NCI-H2107 treated with DMSO at 0.1 percent for 48 hours (cell line): ENCODE data around the gene STK32B.
"Not testable (repeated sequence)": the region's sequence is repeated elsewhere in the genome, so short reads cannot be mapped to it uniquely, and the experiment has no call there.

Experiments used
- DNase-seq: peaks from one replicate; lab custom pipeline; 2025; ENCODE audit not compliant: unreplicated experiment; lab: John Stamatoyannopoulos, UW

The STK32B gene

DNA sequence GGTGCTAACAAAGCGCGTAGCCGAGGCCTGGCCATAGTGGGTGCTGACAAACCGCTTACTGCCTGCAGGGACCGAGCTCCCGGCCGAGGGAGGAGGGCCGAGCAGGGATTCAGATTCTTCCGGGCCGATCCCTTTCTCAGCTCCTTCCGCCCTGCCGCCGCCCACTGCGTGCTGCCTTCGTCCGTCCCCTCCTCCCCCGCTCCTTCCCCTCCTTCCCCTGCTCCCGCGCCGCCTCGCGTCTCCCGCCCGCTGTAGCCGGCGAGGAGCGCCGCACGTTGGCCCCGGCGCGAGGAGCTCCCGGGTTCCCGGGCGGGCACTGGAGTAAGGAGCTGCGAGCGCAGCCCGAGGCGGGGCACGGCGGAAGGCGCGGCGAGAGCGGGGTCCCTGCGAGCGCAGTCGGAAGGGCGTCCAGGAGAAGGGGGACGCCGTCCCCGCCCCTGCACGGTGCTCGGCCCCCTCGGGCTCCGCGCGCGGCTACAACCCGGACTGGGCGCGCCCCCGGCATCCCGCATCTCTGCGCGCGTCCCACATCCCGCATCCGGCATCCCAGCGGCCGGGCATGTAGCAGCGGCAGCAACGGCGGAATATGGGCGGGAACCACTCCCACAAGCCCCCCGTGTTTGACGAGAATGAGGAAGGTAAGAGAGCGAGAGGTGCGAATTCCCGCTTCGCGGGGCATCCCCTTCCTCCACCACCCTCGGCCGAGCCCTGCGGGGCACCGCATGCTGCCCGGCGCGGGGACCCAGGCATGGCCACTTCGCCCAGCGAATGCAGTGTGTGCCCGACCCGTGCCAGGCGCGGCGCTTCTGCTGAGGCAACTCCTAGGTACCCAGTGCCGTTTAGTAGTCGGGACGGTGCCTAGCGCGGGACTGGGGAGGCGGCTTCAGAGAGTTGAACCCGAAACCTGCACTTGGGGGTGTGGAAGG lies at the start of gene STK32B:
STK32B (plus strand) TSS at position 203 of the 926 bp plus-strand sequence.
- no peak for DNase-seq

DNA sequence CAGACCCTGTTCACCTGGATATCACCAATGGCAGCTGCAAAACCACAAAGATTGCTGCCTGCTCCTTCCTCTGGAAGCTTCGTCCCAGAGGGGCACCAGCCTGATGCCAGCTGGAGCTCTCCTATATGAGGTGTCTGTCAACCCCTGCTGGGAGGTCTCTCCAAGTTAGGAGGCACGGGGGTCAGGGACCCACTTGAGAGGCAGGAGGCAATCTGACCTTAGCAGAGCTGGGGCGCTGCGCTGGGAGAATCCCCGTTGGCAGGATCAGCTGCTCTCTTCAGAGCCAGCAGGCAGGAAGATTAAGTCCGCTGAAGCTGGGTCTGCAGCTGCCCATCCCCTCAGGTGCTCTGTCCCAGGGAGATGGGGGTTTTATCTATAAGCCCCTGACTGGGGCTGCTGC lies 49.6 kb upstream of the STK32B start:
- not testable (repeated sequence) for DNase-seq

DNA sequence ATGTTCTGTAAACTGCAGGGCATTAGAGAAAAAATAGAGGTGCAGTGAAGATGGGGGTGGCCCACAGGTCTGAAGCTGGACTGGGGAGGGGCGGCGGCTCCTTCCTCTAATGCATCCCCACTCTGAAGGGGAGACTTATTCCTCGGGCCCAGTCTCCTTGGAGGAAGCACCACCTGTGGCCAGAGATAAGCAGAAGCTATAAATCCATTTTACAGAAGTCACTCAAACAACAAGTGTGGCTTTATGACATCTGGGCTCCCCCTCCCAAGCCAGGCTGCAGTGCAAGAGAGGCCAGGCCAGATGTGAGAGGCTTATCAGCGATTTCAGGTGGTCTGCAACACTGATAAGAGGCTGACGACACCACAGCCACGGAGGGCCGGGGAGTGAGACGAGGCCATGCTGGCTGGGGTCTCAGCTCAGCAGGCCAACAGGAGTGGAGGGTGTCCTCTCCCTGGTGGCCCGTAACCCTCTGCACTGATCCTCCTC lies 47.9 kb upstream of the STK32B start:
- DNase-seq: no peak

DNA sequence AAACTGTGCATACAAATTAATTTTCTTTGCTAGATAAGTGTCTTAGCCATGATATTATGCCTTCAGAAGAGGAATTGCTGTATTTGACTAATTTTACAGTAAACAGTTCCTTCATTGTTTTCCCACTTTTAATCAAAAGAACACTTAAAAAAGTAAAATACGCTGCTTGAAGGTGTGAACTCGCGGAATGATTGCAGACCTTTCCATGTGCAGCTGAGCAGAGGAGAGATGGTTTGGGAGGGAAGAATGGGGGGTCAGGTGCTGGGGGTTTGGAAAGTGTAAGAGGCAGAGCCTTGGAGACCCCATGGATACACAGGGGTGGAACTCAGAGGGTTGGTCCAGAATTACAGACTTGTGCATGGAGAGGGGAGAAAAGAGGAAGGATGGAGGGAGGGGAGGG lies 47.4 kb upstream of the STK32B start:
- DNase-seq: no peak

DNA sequence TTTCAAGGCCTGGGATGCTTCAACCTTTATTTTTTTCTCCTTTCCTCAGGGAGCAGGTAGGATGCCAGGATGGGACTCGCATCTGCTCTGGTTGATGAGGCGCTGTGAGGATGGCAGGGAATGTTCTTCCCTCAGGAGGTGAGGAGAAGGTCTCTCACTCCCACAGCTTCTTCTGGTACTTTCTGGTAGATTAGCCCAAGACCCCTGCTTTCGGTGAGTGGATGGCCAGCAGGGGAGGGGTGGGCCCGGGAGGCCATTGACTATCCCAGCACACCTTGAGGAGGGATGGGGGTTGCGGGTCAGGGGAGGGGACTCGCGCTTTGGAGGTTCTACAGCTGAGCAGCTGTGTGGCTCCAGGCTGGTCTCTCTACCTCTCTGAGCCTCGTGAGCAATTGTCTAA lies 46.8 kb upstream of the STK32B start:
- no peak for DNase-seq

DNA sequence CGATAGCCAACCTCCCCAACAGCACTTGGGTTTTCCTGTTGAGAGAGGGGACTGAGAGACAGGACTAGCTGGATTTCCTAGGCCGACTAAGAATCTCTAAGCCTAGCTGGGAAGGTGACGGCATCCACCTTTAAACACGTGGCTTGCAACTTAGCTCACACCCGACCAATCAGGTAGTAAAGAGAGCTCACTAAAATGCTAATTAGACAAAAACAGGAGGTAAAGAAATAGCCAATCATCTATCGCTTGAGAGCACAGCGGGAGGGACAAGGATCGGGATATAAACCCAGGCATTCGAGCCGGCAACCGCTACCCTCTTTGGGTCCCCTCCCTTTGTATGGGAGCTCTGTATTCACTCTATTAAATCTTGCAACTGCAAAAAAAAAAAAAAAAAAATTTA lies 44.3 kb upstream of the STK32B start:
- not testable (repeated sequence) for DNase-seq

DNA sequence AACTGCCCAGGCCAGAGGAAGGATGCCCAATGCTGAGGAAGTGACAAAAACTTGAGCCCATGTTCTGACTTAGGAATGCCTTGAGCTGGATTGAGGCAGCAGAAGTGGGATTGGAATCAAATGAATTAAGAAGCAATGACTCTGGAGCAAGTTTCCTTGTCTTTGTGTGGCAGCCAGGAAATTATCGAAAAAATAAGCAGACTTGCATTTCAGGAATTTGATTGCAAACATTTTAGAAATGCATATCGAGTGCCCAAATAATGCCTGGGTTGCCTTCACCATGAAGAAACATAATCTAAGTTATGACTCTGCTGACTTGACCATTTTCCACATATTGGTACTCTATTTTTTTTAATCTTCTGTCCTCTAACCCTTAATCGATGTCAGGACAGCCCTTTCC lies 41.5 kb upstream of the STK32B start:
- no peak for DNase-seq

DNA sequence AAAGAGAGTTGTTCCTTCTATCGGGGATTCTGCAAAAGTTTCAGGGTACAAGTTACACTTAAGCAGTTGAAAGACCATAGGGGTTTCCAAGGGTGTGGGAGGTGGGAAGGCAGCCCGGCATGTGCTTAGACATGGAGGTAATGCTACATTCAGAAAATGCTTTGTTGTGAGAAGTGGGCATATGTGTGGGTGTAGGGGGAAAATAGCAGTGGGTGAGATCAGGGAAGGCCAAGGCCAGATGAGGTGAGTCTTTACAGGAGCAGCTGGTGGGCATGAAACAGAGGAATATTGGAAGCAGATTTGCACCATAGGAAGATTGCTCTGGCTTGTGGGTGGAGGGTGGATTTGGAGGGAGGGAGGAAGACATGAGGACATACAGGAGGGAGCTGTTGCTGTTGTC lies 40.3 kb upstream of the STK32B start:
- no peak for DNase-seq

DNA sequence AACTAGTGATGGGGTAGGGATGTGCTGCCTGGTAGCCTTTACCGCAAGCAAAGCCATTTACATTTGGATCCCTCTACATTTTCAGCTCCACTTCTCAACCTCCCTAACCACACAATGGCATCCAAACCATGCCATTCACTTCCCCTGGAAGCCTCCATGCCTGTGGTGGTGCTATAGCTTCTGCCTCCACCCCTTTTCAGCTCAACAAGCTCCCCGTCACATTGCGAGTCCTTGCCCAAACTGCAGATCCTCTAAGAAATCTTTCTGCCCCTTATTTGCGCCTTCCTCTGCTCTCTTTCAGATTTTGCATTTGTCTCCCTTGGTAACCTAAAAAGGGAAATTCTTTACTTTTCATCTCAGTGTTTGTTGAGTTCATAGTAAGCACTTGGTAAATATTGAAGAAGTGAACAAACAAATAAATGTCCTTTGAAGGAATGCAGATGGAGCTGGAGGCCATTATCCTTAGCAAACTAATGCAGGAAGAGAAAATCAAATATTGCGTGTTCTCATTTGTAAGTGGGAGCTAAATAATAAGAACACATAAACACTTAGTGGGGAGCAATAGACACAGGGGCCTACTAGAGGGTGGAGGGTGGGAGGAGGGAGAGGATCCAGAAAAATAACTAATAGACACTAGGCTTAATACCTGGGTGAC lies 38.9 kb upstream of the STK32B start:
- DNase-seq: no peak

DNA sequence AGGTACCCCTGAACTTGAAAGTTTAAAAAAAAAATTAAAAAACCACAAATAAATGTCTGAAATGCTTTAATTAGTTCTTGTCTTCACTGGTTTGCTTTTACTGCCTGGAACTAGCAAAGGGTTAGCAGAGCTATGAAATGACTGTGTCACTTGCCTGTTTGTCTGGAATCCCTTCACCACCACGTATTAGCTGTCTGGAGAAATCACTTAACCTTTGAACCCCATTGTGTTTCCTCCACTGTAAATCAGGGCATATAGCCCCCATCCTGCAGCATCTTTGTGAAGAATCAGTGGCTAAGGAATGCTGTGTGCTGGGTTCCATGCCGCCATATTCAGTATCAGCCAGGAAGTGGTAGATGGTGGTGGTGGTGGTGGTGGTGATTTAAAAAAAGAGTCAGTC lies 38.3 kb upstream of the STK32B start:
- no peak for DNase-seq

DNA sequence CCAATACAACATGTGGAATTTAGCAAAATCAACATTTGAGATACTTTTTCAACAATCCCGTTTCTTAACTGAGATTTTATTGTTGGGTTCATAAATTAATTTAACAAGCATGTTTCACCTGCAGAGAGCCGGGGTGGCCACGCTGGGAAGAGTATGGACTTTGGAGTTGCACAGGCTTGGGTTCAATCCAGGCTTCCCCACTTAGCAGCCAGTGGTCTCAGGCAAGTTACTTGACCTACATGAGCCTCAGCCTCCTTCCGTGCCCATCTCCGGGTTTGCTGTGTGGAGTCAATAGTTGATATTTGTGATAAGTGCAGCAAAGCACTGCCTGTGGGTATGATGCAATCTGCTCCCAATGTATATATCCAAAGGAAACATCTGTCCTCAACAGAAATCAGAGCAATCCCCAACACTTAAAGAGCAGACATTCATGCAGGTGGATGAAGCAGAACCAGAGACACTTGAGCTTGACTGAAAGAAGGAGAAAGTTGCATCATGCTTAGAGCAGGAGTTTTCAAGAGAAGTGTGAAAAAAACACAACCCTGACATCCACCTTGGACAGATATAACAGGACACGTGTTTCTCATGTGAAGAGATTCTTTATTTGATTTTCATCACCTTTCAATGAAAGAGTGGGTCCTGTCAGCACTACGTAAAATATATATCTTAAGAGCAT lies 37.1 kb upstream of the STK32B start:
- DNase-seq: no peak

DNA sequence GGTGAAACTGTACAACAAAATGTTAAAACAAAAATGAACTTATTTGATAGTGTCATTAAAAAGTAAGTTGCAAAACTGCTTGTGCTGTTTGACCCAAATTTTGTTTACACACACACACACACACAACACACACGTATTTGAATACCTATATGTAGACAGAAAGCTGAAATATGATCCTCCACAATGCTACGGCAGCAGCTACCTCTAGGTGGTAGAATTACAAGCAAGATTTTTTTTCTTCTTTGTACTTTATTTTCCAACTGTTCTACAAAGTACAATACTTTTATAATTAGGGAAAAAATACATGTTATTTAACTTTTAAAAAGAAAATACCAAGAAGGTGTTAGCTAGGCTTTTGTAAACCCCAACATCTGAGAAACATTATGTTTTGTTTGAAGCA lies 33.2 kb upstream of the STK32B start:
- DNase-seq: peak; percentile 4

DNA sequence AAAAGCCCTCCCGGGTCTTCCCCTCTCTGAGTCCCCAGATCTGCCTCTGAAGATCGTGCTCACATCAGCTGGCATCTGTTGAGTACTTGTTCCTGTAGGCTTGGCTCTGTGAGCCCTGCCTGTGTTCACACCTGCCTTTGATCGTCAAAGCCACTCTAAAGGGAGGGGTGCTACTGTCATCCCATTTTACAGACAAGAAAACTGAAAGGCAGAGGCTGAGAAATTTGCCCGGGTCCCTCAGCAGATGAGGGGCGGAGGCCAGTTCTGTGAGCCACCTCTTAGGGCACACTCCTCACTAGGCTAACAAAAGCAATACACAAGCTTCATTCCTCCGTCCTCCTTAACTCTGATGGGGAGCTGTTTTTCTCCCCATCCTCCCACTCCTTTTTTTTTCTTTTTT lies 32.7 kb upstream of the STK32B start:
- DNase-seq: no peak

DNA sequence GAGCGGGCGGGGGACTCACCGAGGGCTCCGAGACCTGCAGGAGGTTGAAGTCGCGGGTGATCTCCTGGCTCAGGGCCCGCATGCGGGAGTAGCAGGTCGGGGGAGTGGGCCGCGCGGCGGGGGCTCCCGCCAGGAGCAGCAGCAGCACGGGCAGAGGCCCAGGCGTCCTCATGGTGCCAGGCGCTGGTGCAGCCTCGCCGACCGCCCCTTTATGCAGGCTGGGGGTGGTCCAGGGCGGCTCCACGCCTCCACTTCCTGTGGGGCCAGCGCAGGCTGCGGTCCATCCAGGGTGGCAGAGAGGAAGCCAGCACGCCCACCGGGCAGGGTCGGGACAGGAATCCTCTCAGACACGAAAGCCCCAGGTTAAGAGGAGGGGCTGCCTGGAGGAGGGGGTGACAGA lies 32.0 kb upstream of the STK32B start, which contains the start of gene CYTL1:
CYTL1 (minus strand) TSS at position 185 of the 400 bp plus-strand sequence; CDS start at position 172, 13 bp downstream.
- no peak for DNase-seq

DNA sequence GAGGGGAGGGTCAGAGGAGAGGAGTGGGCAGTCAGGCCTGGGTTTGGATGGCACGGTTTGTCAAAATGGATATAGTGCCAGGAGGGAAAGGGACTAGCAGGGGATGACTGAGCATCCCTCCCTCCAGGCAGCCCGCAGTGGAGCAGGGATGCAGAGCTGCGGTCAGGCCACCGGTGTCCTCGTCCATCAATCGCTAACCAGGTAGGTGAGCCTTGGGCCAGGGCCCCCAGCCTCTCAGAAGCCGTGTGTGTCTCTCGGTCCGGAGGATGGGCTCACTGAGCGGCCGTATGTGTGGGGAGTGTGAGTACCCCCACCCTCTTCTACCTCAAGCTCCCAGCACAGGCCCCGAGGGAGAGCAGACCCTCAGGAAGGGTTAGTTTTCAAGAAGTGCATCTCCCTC lies 31.5 kb upstream of the STK32B start:
- no peak for DNase-seq

DNA sequence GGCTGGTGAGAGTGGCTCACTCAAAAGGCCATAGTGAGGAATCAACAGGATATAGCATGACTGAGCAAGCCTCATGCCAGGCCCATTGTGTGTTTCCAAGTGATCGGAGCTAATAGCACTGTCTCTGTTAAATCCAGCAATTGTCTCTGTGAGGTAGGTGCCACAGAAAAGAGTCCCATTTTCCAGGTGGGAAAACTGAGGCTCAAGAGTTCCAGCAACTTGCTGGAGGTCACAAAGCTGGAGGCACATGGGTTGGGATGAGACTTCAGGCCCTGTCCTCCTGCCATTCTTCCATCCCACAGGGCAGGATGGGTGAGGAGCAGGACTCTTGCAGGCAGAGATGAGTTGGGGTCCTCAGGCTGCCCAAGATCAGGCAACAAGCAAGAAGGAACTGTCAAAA lies 30.9 kb upstream of the STK32B start:
- DNase-seq: no peak

DNA sequence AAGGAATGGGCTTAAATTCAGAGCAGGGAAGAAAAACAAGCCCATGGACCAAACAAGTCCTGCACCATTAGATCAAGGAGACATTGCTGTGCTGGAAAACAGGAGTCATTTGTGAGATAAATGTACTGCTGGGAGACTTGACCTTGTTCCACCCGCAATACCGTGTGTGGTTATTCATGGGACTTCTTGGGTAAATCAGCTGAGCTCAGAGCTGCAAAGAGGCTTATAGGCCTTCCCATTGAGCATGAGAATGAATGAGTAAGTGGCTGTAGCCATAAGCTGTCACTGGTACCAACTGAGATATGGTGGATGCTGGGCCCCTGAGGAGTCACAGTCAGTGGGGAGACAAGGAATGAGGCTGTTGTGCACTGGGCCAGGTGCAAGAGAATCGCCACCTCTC lies 29.7 kb upstream of the STK32B start:
- no peak for DNase-seq

DNA sequence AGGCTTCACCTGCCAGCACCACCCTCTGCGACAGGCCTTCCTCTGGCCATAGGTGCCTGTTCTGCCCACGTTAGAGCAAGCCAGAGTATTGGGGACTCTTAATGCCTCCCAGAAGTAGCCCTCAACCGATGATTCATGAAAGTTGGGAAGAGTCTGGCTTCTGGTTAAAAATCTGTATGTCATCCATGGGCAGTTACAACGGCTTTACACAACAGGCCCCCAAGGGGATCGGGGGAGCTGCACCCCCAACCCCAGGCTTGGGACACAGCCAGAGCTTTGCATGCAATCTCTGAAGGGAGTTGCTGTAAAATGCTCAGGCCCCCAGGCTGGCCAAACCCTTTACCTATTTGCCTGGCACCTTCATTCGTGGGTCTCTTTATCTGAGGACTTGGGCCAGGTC lies 26.6 kb upstream of the STK32B start:
- DNase-seq: no peak

DNA sequence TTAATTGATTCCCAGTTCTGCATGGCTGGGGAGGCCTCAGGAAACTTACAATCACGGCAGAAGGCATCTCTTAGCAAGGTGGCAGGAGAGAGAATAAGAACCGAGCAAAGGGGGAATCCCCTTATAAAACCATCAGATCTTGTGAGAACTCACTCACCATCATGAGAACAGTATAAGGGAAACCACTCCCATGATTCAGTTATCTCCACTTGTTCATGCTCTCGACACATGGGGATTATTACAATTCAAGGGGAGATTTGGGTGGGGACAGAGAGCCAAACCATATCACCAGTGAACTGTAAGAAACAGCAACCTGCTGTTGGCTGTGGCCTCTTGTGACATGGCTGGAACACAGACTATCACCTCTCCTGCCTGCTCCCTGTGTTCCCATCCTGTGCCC lies 24.9 kb upstream of the STK32B start:
- no peak for DNase-seq

DNA sequence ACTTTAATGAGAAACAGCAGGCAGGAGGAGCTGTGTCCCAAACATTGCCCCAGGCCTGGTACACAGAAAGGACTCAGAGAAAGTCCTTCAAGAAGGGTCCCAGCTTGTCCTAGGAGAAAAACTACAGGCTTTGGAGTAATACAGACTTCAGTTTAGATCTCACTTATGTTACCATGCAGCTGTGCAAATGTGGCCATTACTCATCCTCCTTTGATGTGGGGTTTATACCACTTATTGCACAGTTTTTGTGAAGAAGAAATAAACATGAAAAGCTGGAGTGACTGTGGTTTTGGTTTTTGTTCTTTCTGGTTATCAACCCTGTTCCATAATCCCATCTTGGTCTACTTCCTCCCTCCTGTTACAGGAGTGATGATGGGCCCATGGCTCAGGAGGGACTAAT lies 23.9 kb upstream of the STK32B start:
- no peak for DNase-seq

DNA sequence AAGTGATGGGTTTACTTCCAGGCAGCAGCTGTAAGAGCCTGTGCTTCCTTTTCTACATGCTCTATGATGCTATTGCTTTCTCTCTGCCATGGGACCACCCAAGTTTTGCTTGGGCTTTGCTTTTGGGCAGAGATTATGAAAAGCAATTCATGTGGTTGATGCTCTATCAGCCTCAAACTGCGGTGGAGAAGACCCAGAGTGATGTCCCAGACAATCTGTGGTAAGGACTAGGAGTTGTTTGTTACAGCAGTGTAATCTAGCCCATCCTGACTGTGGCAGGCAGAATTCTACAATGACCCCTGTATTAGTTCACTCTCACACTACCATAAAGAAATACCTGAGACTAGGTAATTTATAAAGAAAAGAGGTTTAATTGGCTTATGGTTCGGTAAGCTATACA lies 22.8 kb upstream of the STK32B start:
- DNase-seq: no peak

DNA sequence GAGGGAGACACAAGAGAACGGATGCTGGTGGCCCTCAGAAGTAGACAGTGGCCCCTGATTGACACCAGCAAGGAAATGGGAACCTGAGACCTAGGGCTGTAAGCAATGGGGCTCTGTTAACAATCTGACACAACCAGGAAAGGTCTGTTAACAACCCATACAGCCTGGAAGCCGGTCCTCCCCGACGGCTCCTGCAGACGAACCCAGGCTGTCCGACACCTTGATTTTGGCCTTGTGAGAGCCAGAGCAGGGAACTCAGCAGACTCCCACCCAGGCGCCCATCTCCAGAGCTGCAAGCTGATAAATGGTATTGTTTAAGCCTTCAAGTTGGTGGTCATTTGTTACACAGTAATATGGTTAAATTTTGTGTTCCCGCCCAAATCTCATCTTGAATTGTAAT lies 21.8 kb upstream of the STK32B start:
- DNase-seq: no peak
